NCI-H2107 treated with DMSO at 0.1 percent for 48 hours (cell line): ENCODE results near the gene TIGD4.

ENCODE experiments used
- DNase-seq: peaks from one replicate; lab custom pipeline; 2025; ENCODE audit not compliant: unreplicated experiment; lab: John Stamatoyannopoulos, UW

The TIGD4 gene

GRCh38 chr4:152779513-152780266, at the start of gene TIGD4, which contains the start of gene ARFIP1:
TIGD4 (minus strand) TSS chr4:152779730; CDS start chr4:152771004, 8,726 bp downstream.
ARFIP1 (plus strand) TSS chr4:152779954; CDS start chr4:152829634, 49,680 bp downstream.
- DNase-seq = peak; percentile 59

DNA sequence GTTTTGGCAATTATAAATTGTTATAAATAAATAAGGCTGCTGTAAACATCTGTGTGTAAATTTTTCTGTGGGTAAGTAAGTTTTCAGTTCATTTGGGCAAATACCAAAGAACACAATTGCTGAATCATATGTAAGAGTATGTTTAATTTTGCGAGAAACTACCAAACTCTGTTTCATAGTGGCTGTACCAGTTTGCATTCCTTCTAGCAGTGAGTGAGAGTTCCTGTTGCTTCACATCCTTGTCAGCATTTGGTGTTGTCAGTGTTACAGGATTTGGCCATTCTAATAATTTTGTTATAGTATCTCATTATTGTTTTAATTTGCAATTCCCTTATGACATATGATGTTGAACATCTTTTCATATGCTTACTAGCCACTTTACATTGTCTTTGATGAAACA, 48.6 kb upstream of the TIGD4 start:
- DNase-seq = no peak

GRCh38 chr4:152825336-152825735, 45.8 kb upstream of the TIGD4 start:
- no peak for DNase-seq

DNA sequence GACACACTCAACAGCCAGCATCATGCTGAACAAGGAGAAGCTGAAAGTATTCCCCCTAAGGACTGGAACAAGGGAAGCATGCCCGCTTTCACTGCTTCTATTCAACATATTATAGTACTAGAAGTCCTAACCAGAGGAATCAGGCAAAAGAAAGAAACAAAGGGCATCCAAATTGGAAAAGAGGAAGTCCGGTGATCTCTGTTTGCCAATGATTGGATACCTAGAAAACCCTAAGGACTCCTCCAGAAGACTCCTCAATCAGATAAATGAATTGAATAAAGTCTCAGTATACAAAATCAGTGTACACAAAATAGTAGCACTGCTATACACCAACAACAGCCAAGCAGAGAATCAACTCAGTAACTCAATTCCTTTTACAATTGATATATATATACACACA, 45.0 kb upstream of the TIGD4 start:
- DNase-seq = no peak

GRCh38 chr4:152822323-152822722, 42.8 kb upstream of the TIGD4 start:
- DNase-seq = no peak

DNA sequence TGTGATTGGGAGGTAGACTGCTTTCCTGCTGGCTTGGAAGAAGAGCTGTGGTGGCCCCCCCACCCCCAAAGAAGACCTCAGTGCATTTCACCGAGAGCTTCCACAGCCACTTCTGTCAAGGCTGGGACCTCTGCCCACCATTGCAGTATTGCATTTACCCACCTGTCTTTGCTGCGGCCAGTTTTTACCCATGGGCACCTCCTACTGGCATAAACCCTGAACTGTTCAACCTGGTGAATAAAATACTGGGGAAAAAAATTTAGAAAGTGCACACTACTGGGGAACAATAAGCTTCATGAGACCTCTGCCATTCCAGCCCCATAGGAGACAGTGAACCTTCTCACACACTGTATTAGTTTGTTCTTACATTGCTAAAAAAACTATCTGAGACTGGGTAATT, 40.5 kb upstream of the TIGD4 start:
- DNase-seq = no peak

- no peak for DNase-seq
These were observed 39.6 kb upstream of the TIGD4 start for GRCh38 chr4:152819026-152819645.

DNA sequence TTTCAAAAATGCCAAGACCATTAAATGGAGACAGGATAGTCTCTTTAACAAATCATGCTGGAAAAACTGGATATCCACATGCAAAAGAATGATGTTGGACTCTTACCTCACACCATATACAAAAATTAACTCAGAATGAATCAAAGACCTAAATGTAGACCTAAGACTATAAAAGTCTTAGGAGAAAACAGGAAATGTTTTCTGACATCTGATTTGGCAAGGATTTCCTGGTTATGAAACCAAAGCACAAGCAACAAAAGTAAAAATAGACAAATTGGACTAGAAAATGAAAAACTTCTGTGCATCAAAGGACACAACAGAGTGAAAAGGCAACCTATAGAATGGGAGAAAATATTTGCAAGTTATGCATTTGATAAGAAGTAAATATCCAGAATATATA, 37.8 kb upstream of the TIGD4 start:
- no peak for DNase-seq

- DNase-seq = no peak
These were observed 35.5 kb upstream of the TIGD4 start for GRCh38 chr4:152815078-152815477.

GRCh38 chr4:152810715-152811287, 31.3 kb upstream of the TIGD4 start:
- no peak for DNase-seq

- DNase-seq = no peak
These were observed 29.1 kb upstream of the TIGD4 start for GRCh38 chr4:152808670-152809069.

DNA sequence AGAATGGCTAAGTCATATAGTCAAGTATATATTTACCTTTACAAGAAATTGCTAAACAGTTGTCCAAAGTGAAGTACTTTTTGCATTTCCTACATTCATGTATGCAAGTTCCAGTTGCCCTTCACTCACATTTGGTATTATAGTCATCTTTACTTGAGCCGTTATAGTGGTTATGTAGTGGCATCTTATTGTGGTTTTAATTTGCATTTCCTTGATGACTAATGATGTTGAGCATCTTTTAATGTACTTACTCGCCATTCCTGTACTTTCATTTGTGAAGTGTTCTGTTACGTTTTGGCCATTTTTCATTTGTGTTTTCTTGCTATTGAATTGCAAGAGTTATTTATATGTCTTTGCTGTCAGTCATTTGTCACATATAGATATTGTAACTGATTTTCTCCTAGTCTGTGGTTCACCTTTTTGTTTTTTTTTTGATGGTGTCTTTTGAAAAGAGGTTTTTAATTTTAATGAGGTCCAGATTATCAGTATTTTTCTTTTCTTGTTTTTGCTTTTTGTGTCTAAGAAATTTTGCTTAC, 27.8 kb upstream of the TIGD4 start:
- no peak for DNase-seq

GRCh38 chr4:152806501-152807125, 27.1 kb upstream of the TIGD4 start:
- DNase-seq = no peak

GRCh38 chr4:152805818-152806217, 26.3 kb upstream of the TIGD4 start:
- DNase-seq = no peak

GRCh38 chr4:152805071-152805650, 25.6 kb upstream of the TIGD4 start:
- DNase-seq = no peak

GRCh38 chr4:152803541-152803940, 24.0 kb upstream of the TIGD4 start:
- DNase-seq = no peak

DNA sequence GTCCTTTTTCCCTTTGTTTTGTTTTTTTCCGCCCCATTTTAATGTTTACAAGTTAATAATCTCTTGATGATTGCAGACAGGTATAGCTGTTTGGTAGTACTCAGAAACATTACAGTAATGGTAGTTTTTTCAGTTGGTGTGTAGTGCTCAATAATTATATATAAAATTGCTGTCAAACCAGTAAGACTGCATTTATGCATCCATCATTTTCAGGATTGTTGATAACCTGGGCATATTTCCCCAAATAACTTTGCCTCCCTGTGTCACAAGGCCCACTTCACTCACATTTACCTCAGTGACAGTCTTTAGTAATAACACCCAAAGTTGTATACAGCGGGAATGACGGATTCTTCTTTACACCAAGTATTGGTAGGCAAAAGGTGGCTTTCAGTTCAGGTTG, 16.4 kb upstream of the TIGD4 start:
- DNase-seq = no peak

DNA sequence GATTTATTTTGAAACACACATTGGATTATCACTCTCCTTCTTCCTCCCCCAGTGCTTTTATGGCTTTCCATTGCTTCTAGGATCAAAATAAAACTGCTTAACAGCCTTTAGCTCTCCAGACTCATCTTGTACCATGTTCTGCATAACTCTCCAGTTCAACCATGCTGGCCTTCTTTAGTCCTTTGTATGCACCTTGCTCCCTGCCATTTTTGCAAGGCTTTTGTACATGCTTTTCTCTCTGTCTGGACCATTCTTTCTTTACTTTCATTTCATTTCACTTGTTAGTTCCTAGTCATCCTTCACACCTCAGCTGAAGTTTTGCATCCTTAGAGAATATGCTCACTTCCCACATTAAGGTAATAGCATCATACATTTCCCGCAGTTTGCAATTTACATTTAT, 7.1 kb upstream of the TIGD4 start:
- no peak for DNase-seq

DNA sequence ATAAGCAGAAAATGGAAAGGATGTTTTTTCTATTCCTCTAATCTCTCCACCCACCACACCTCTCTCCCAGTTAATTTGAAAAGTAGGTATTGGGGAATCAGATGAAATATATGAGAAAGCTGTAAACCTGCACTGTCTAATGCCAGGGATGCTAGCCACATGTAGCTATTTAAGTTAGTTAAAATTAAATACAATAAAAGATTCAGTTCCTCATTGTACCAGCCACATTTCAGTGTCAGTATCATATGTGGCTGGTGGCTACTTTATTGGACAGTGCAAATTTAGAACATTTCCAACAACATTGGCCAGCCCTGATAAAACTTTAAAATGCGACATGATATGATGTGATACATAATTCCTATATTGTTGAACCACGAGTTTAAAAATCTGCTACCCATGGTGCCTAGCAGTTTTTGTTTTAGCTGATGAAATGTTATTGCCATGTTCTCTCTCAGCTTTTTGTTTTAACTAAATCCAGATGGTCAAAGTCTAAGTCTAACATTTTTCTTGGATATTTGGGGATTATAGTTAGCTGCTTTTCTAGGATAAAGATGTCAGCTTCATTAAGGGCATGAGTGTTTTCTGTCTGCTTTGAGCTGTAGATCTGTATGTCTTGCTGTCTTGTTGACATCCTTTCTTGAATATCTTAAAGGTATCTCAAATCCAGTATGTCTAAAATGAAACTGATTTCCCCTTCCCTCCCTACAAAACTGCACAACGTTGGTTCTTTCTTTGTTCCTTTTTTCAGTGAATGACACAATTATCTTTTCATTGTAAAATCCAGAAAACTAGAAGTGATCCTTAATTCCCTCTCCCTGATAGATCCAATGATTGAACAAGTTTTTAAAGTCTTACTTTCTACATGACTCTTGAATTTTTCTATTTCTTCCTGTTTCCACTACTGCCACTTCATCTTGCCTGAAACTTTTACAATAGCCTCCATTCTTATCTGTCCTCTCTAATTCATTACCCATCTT, 6.4 kb upstream of the TIGD4 start:
- DNase-seq = no peak
